ENCODE data around the gene TSTD1. TPM values are rescaled to one million over a fixed set of nuclear protein-coding genes. Genes with fewer than 3 reads are reported as not detected.

TSTD1 gene
- 1.4 and 6.8 TPM in 2 replicates for total RNA-seq

- DNase-seq: no peak
Observed at GRCh38 chr1:161038523-161039153, at the start of gene TSTD1. Gene TSTD1 (minus strand): TSS chr1:161038964. CDS start chr1:161038889, 75 bp downstream.

- DNase-seq: no peak
Observed at GRCh38 chr1:161086457-161086856, 47.7 kb upstream of the TSTD1 start.

GRCh38 chr1:161085165-161085564 lies 46.4 kb upstream of the TSTD1 start:
- DNase-seq: no peak

GRCh38 chr1:161084597-161084988 lies 45.8 kb upstream of the TSTD1 start:
- DNase-seq: no peak

- DNase-seq: no peak
Observed at GRCh38 chr1:161083748-161084596, 45.2 kb upstream of the TSTD1 start.

GRCh38 chr1:161082996-161083747 lies 44.4 kb upstream of the TSTD1 start:
- peak; percentile 31 for DNase-seq

- DNase-seq: no peak
Observed at GRCh38 chr1:161082483-161082882, 43.7 kb upstream of the TSTD1 start.

GRCh38 chr1:161081519-161081918 lies 42.8 kb upstream of the TSTD1 start:
- DNase-seq: no peak

GRCh38 chr1:161080441-161081405 lies 42.0 kb upstream of the TSTD1 start:
- DNase-seq: no peak

GRCh38 chr1:161079436-161080110 lies 40.8 kb upstream of the TSTD1 start:
- DNase-seq: no peak

- DNase-seq: no peak
Observed at GRCh38 chr1:161077426-161077825, 38.7 kb upstream of the TSTD1 start.

- DNase-seq: no peak
Observed at GRCh38 chr1:161076410-161076809, 37.6 kb upstream of the TSTD1 start.

- DNase-seq: no peak
Observed at GRCh38 chr1:161074676-161075368, 36.1 kb upstream of the TSTD1 start.

GRCh38 chr1:161073474-161074121 lies 34.8 kb upstream of the TSTD1 start:
- no peak for DNase-seq

GRCh38 chr1:161072751-161073449 lies 34.1 kb upstream of the TSTD1 start:
- no peak for DNase-seq

GRCh38 chr1:161071886-161072371 lies 33.2 kb upstream of the TSTD1 start:
- peak; percentile 54 for DNase-seq

GRCh38 chr1:161070761-161071160 lies 32.0 kb upstream of the TSTD1 start:
- DNase-seq: no peak

GRCh38 chr1:161069731-161070270 lies 31.0 kb upstream of the TSTD1 start, which contains the start of gene ARHGAP30:
Gene ARHGAP30 (minus strand): TSS chr1:161069891. CDS start chr1:161069624, 267 bp downstream.
- no peak for DNase-seq

- no peak for DNase-seq
Observed at GRCh38 chr1:161069241-161069640, 30.5 kb upstream of the TSTD1 start.

Measured in dermis blood vessel endothelial cell (primary cell).